HG02798 (cell line): ENCODE results near the gene SLC12A7.
A peak's percentile ranks its signal among the peaks of the same experiment; 100 is the strongest.

ENCODE experiments used
- ATAC-seq: cut with Tn5 transposase; IDR thresholded peaks from one replicate; pipeline ENCODE4 v1.9.1; 2021; ENCODE audit warnings: mild to moderate bottlenecking; ENCODE audit not compliant: unreplicated experiment, poor library complexity

The SLC12A7 gene

GRCh38 chr5:1142886-1143669 is 31.2 kb upstream of the SLC12A7 start:
- no peak for ATAC-seq

- ATAC-seq = no peak
Observed at GRCh38 chr5:1141834-1142233, 30.0 kb upstream of the SLC12A7 start.

GRCh38 chr5:1140818-1141189 is 28.9 kb upstream of the SLC12A7 start:
- no peak for ATAC-seq

GRCh38 chr5:1140171-1140817 is 28.4 kb upstream of the SLC12A7 start:
- ATAC-seq = peak; percentile 67

GRCh38 chr5:1139331-1140170 is 27.7 kb upstream of the SLC12A7 start:
- ATAC-seq = peak; percentile 14

GRCh38 chr5:1138445-1139245 is 26.8 kb upstream of the SLC12A7 start:
- no peak for ATAC-seq

GRCh38 chr5:1137567-1138444 is 25.9 kb upstream of the SLC12A7 start:
- no peak for ATAC-seq

- no peak for ATAC-seq
Observed at GRCh38 chr5:1136814-1137213, 25.0 kb upstream of the SLC12A7 start.

- ATAC-seq = no peak
Observed at GRCh38 chr5:1135696-1136525, 24.0 kb upstream of the SLC12A7 start.

- peak; percentile 67 for ATAC-seq
Observed at GRCh38 chr5:1134478-1134877, 22.6 kb upstream of the SLC12A7 start.

- ATAC-seq = no peak
Observed at GRCh38 chr5:1133510-1134201, 21.8 kb upstream of the SLC12A7 start.

- no peak for ATAC-seq
Observed at GRCh38 chr5:1133108-1133507, 21.2 kb upstream of the SLC12A7 start.

GRCh38 chr5:1132570-1132969 is 20.7 kb upstream of the SLC12A7 start:
- ATAC-seq = no peak

GRCh38 chr5:1131726-1132125 is 19.9 kb upstream of the SLC12A7 start:
- no peak for ATAC-seq

- no peak for ATAC-seq
Observed at GRCh38 chr5:1131191-1131621, 19.3 kb upstream of the SLC12A7 start.

GRCh38 chr5:1130218-1130946 is 18.5 kb upstream of the SLC12A7 start:
- ATAC-seq = no peak

GRCh38 chr5:1129711-1130055 is 17.8 kb upstream of the SLC12A7 start:
- ATAC-seq = no peak
